Measurements from ENCODE around the gene ANKRD6.
A peak's percentile ranks its signal among the peaks of the same experiment; 100 is the strongest.

ANKRD6 gene

DNA sequence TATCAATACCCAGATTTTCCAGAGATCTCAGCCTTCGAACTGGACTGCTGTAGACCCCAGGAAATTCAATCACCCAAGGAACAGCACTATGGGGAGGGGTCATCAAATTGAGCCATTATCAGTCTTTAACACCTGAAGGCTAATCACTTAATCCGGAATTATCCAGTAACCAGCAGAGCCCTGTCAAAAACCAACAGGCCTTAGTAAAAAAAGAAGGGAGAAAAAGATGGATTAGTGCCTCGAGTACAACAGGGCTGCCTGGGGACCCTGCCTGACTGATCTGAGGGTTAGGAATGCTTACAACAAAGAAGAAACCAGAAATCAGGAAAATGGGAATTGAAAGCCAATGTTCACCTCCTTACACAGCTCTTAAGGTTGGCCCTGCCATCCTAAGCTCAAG lies 28.4 kb upstream of the ANKRD6 start:
- H3K4me3 ChIP-seq (ENCODE audit: low read depth, low read length), result no peak overlapping the region
- no peak for DNase-seq (ENCODE audit: low read depth)
- in situ Hi-C loops (cut with HindIII; ENCODE audit: low sequenced_read_pairs), result no loop called here
- TF ChIP-seq, protein P1, sequence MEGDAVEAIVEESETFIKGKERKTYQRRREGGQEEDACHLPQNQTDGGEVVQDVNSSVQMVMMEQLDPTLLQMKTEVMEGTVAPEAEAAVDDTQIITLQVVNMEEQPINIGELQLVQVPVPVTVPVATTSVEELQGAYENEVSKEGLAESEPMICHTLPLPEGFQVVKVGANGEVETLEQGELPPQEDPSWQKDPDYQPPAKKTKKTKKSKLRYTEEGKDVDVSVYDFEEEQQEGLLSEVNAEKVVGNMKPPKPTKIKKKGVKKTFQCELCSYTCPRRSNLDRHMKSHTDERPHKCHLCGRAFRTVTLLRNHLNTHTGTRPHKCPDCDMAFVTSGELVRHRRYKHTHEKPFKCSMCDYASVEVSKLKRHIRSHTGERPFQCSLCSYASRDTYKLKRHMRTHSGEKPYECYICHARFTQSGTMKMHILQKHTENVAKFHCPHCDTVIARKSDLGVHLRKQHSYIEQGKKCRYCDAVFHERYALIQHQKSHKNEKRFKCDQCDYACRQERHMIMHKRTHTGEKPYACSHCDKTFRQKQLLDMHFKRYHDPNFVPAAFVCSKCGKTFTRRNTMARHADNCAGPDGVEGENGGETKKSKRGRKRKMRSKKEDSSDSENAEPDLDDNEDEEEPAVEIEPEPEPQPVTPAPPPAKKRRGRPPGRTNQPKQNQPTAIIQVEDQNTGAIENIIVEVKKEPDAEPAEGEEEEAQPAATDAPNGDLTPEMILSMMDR (IDR thresholded peaks at IDR 0.05; ENCODE audit: low read depth, low read length, missing control alignments), result no peak

DNA sequence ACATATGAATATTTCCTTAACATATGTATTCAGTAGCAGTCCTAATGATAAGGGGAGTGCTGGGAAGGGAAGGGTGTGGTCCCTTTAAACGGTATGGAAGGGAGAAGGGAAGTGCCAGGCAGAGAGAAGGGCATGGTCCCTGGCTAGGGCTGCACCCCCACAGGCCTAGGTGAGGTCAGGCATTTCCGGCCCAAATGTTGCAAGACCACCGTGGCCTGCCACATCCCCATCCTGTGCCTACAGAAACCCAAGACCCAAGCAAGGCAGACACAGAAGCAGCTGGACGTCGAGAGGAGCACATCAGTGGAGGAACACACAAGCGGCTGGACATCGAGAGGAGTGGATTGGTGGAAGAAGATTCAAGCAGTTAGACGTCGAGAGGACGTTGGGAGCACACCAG lies 26.8 kb upstream of the ANKRD6 start:
- in situ Hi-C loops (cut with HindIII; ENCODE audit: low sequenced_read_pairs), result no loop called here
- no peak for DNase-seq (ENCODE audit: low read depth)
- TF ChIP-seq, protein P1 (IDR thresholded peaks at IDR 0.05; ENCODE audit: low read depth, low read length, missing control alignments), result no peak
- no peak overlapping the region for H3K4me3 ChIP-seq (ENCODE audit: low read depth, low read length)

DNA sequence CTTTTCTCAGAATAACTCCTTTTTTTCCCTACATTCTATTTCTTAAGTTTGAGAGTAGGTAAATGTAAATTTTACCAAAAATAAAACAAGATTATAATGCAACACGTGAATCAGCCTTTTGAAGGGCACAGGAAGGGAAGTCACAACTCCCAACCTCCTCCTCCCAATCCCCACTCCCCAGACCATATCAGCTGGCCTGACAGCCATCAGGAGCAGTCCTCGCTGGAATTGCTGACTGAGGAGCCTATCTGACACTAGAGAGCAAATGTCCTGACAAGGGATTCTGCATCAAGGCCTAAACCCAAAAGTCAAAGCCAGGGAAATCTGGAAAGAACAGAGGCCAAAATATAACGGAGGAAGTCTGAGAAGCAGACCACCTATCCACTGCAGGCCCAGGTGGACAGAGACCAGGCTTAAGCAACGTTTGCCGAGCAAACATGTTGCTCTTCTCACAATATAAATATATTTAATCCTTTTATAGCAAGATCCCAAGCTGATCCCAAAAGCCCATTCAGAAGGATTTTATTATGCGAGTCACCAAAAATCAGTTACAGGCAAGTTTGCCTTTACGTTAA lies 23.4 kb upstream of the ANKRD6 start:
- in situ Hi-C loops (cut with HindIII; ENCODE audit: low sequenced_read_pairs), result no loop called here
- no peak overlapping the region for H3K4me3 ChIP-seq (ENCODE audit: low read depth, low read length)
- TF ChIP-seq, protein P1 (IDR thresholded peaks at IDR 0.05; ENCODE audit: low read depth, low read length, missing control alignments), result no peak
- no peak for DNase-seq (ENCODE audit: low read depth)

DNA sequence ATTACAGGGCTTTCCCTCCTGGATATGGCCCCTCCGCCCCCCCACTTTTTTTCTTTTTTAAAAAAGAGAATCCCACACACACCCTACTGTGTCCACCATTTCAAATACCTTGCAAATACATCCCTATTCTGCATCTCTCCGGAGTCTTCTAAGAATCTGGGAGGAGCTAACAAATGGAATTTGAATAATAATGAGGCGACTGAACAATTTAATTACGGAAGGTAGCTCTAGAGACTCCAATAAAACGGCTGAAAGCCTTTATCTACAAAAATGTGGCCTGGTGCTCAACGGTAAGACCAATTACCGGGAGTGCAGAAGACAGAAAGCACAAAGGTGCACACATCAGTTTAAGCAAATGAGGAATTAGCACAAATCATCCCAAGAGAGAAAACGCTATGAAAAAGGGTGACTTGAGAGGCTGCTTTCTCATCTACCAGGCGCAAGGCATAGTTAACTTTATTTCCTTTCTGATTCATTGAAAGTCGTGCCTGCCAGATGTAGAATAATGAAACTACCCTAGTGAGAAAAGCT lies 22.7 kb upstream of the ANKRD6 start:
- no peak overlapping the region for H3K4me3 ChIP-seq (ENCODE audit: low read depth, low read length)
- in situ Hi-C loops (cut with HindIII; ENCODE audit: low sequenced_read_pairs), result no loop called here
- no peak for DNase-seq (ENCODE audit: low read depth)
- TF ChIP-seq, protein P1 (IDR thresholded peaks at IDR 0.05; ENCODE audit: low read depth, low read length, missing control alignments), result no peak

DNA sequence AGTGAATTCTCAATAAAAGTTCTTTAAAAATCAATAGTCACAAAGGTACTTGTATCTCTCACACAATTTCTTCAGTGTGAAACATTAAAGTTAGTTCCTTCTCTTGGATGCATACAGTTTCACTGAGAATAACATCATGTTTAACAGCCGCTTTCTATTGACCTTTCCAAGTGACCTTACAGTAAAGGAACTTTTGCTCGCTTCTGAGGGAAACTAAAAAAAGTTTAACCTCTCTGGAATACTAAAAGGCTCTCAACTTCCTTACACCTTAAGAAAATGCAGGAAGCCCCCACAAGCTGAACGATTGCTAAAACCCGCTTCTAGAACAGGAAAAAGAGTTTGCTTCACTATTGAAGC lies 22.2 kb upstream of the ANKRD6 start:
- TF ChIP-seq, protein P1 (IDR thresholded peaks at IDR 0.05; ENCODE audit: low read depth, low read length, missing control alignments), result no peak
- no peak for DNase-seq (ENCODE audit: low read depth)
- in situ Hi-C loops (cut with HindIII; ENCODE audit: low sequenced_read_pairs), result no loop called here
- H3K4me3 ChIP-seq (ENCODE audit: low read depth, low read length), result peak overlapping the region; percentile 47

DNA sequence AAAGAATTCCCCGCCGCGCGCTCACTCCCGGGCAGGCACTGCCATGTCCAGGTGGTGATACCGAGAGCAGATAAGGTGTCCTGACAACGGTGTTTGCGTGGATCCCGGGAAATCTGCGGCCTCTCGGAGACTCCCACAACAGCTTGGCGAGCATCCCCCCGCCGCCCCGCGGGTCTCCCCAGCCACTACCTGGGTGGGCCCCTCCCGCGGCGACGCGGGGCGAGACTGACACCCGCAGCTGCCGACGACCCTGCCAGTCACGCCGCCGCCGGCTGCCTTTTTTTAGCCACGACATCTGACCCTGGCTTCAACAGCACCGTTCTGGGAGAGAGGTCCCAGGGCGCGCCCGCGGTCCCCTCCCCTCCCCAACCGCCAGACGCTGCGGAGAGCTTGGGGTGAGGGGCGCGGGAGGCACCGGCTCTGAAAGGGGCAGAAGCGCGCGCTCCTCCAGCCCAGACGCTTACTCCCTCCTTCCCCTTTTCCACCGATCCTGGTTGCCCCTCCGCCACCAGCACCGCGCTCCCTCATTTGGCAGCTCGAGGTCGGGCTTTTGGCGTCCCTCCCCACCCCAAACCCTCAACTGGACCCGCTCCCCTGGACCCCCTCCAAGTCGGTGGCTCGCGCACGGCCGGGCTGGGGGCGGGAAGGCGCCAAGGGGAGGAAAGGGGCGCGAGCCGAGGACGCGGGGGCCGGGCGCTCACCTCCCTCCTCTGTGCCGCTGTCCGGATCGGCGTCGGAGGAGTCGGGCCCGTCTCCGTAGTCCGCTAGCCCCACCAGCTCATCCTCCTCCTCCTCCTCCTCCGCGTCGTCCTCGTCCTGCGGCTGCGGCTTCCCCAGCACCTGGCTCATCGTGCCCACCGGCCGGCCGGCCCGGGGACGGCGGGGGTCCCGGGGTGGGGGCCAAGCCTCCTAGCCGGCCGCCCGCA lies 21.5 kb upstream of the ANKRD6 start:
- DNase-seq (ENCODE audit: low read depth), result no peak
- peak overlapping the region; percentile 47 for H3K4me3 ChIP-seq (ENCODE audit: low read depth, low read length)
- in situ Hi-C loops (cut with HindIII; ENCODE audit: low sequenced_read_pairs), result no loop called here
- TF ChIP-seq, protein P1 (IDR thresholded peaks at IDR 0.05; ENCODE audit: low read depth, low read length, missing control alignments), result no peak
